Measurements from ENCODE around the gene NAA10. TPM values are rescaled to one million over a fixed set of nuclear protein-coding genes. Genes with fewer than 3 reads are reported as not detected.
A peak's percentile ranks its signal among the peaks of the same experiment; 100 is the strongest.

NAA10 gene
- polyA plus RNA-seq, 10 donors = 58.4 to 69.5 (median 61.9) TPM

- no peak for DNase-seq
Measured at GRCh38 chrX:153968255-153968654, 33.4 kb upstream of the NAA10 start.

DNA sequence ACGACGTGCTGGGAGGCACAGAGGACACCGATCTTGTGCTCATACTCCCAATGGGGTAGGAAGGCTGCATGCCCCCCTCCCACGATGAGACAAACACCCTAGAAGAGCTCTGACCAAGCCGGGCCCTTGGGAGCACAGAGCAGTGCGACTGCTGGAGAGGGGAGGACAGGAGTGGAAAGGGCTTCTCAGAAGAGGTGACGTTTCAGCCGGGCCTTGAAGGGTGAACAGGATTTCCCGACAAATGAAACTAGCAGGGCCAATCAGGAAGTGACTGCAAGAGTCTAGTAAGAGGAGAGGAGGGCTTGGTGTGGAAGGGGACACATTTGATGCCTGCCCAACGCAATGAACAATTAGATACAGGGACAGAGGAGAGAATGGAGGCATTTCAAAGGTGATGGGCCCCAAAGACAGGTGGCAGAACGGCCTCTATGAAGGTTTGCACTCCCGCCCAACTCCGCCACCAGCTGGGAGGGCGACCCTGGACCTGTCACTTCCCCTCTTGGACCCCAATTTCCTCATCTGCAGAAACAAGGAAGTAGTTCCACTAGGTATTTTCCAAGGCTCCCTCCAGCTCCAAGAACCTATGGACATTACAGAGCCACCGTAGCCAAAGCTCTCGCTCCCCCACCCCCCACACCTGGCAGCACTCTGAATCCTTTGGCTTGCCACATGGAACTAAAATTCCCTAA lies 32.8 kb upstream of the NAA10 start:
- no peak for DNase-seq

GRCh38 chrX:153966841-153967535 lies 32.2 kb upstream of the NAA10 start:
- no peak for DNase-seq

DNA sequence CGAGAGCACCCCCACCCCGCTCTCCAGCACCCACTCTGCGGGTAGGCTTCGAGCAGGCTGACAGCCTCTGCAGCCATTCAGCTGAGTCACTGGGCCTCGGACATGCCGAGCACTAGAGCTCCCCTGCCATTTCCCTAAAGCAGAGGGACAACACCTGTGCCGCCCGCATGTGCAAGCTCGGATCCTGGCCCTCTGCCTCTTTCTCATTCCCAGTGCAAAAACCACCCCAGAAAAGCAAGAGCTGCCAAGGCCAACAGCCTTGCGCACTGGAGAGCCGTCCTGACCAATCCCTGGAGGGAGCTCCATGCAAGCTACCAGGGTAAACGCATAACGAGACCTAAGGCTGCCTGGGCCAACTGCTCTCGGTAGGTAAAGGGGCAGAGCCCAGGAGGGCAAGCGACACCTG lies 31.4 kb upstream of the NAA10 start:
- DNase-seq = no peak

GRCh38 chrX:153965406-153965805 lies 30.6 kb upstream of the NAA10 start:
- DNase-seq = no peak

DNA sequence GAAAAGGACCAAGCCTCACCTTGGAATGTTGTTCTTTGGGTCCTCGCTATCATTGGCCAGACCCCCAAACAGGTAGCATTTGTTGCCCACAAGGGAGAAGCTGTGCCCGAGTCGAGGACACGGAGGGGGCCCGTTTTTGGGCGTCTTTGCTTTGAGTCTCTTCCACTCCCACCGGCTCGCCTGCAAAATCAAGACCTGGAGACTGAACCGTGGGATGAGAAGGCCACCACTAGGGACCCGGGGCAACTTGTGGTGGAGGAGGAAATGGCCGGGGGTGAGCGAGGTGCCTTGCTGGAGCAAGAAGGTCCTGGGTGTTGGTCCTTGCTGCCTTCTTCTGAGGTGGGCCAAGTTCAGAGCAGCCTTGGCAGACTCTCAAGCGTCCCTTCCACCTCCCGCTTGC lies 29.3 kb upstream of the NAA10 start:
- no peak for DNase-seq

DNA sequence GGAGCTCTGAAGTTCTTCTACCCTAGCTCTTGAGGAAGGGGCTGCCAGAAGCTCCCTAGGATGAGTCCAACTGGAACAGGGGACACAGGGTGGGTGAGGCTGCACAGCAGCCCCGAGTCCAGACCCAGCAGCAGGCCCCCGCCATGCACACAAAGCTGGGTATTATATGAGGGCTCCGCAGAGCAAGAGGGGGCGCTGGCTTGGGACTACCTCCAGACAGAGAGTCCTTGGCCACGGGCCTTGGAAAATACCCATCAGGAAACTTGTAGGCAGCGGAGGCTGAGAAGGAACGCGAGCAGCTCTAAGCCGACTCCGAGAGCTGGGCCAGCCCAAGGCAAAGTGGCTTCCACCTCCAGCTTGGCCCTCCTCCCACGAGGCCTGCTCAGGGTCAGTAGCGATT lies 28.7 kb upstream of the NAA10 start:
- DNase-seq = no peak

GRCh38 chrX:153961292-153961691 lies 26.5 kb upstream of the NAA10 start:
- no peak for DNase-seq

DNA sequence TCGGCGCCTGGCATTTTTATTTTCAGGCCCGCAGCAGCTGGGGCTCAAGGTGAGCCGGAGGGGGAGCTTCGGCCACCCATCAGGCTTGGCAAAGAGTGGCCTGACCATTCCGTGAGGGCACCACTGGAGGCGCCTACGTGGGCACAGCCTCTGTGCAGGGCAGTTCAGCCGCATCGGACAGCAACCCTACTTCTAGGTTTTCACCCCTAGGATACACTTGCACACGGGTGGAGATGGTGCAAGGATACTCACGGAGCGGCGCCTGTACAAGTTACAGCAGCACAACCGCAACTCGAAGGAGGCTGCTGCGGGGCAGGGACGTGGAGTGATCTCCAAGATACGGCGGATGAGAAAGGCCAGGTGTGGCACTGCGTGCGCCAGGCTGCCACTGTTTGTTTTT lies 25.9 kb upstream of the NAA10 start:
- no peak for DNase-seq

- DNase-seq = no peak
Measured at GRCh38 chrX:153960077-153960476, 25.2 kb upstream of the NAA10 start.

DNA sequence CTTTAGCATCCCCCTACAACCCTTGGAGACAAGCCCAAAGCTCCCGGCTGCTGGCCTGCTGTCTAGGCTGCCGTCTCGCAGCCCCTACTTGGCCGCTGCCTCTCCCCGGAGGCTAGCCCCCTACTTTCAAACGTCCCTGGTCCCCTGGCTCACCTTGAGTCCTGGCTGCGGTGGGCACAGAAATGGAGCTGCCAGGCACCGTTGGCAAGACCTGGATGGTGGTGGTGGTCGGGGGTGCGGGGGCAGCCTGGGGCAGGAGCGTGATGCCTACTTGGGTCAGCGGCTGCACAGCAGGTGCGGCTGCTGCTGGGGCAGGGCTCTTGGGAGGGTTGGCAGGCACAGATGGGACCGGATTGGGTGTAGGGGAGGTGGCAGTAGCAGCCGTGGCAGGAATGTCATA lies 24.8 kb upstream of the NAA10 start:
- no peak for DNase-seq

- DNase-seq = no peak
Measured at GRCh38 chrX:153958605-153959004, 23.8 kb upstream of the NAA10 start.

DNA sequence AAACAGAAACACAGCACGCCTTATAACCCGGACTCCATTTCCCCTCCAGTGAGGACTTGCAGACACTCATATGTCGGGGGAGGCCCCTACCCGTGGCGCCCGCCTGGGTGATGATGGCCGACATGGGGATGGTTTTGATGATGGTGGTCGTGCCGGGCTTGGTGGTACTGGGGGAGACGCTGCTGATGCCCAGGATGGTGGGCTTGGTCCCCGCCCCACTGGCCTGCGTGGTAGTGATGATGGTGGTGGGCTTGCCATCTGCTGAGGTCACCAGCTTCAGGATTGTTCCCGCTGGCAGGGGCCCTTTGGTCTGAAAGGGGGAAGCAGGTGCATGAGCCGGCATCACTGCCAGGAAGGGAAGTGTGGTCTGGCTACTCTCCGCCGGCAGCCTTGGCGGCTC lies 22.4 kb upstream of the NAA10 start:
- no peak for DNase-seq

GRCh38 chrX:153956044-153956907 lies 21.4 kb upstream of the NAA10 start:
- no peak for DNase-seq

- DNase-seq = no peak
Measured at GRCh38 chrX:153955228-153955732, 20.4 kb upstream of the NAA10 start.

DNA sequence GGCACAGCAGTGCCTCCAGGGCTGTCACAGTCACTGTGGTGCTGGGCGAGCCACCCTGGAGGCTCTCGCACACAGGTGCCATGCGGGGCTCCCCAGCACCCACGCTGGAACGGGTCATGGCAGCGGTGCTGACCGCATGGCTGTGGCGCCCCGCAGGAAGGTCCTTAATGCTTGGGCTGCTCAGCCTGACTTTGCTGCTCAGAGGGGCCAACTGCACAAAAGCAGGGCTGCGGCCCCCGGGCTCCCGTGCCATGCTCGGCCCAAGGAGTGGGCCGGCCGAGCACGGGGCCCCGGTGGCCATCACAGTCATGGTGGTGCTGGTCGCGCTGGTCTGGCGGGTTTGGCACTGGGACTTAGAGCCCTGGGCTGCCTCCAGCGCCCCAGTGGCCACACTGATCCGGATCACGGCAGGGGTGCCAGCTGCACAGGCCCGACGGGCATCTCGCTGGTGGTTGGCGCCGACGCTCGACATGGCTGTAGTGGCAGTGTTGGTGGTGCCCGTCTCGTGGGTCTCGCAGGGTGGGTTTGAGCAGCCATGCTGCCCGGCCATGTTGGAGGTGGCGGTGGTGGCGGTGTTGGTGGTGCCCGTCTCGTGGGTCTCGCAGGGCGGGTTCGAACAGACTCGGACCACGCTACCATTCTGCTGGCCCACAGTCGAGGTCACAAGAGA lies 19.9 kb upstream of the NAA10 start:
- DNase-seq = no peak

DNA sequence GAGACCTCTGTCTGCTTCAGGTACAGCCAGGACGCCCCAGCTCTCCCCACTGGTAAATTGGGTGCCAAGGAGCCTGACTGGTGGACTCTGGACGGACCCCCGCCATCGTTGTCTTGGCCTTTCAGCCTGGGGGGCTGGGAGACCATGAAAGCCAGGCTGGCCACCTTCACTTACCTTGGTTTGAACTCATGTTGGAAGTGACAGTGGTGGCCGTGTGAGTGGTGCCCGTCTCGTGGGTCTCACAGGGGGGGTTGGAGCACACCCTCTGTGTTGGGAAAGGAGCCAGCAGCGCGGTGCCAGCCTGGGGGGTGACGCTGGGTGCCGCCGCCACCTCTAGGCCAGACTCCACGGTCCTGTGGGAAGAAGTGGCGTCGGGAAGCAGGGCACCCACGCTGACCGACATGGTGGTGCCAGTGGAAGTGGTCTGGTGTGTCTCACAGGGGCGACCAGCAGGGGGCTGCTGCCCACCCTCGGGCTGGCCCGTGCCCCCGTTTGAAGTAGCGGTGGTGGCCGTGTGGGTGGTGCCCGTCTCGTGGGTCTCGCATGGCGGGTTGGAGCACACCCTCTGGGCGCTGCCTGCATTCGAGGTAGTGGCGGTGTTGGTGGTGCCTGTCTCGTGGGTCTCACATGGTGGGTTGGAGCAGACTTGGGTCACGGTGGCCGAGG lies 19.2 kb upstream of the NAA10 start:
- DNase-seq = no peak

DNA sequence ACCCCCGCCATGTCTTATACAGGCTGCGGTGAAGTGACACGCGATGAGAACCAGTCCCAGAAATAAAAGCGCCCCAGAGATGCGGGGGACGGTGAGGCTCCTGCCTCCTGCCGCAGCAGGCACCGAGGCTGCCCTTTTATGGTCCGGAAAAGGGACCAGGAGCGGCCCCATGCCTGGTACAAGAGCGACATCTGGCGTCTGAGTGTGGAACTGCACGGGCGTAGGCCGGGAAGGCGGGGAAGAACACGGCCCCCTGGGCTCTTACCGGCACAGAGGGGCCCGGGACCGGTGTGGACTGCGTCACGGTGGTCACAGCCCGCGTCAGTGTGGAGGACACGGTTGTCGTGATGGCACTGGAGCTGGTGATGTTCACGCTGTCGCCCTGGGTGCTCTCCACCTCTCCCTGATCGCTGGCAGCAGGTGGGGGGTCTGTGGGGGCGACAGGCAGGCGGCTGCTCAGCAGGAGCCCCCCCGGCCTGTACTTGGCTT lies 18.5 kb upstream of the NAA10 start:
- DNase-seq = peak in 2 of 3 donors; percentile 68 to 73

DNA sequence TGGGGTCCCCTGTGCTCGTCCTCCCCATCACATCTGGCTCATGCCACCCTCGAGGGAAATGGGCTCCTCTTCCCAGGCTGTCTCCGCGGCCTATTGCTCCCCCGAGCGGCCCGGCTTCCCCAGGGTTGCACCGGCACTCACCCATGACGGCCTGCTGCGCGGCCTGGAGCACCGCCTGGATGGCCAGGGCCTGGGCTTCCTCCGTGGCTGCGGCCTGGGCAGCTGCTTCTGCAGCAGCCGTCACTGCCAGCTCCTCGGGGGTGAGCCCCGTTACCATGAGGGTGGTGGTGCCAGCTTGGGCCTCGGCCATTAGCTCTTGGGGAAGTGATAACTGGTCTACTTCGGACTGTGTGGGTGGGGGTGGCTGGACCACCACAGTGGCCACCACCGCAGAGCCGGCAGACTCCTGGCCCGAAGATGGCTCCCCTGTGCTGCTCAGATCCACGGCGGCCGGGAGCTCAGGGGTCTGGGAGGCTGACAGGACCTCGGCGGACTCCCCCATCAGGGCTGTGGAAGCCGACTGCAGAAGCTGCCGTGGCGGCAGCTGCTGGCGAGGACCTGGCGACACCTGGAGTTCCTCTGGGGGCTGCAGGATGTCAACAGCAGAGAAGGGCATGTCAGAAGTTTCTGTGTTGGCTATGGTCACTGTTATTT lies 17.7 kb upstream of the NAA10 start:
- DNase-seq = no peak

GRCh38 chrX:153951683-153952372 lies 17.0 kb upstream of the NAA10 start:
- no peak for DNase-seq

Measured in muscle of back (tissue), 11 donors.